GM21528 (cell line): ENCODE data around the gene RBM4.

Experiments used
- ATAC-seq: cut with Tn5 transposase; IDR thresholded peaks from one replicate; pipeline ENCODE4 v1.9.1; 2021; ENCODE audit warnings: mild to moderate bottlenecking, moderate library complexity; ENCODE audit not compliant: unreplicated experiment, low FRiP score

RBM4 gene

GRCh38 chr11:66649903-66650302, 11.4 kb downstream of the RBM4 start:
- no peak for ATAC-seq

DNA sequence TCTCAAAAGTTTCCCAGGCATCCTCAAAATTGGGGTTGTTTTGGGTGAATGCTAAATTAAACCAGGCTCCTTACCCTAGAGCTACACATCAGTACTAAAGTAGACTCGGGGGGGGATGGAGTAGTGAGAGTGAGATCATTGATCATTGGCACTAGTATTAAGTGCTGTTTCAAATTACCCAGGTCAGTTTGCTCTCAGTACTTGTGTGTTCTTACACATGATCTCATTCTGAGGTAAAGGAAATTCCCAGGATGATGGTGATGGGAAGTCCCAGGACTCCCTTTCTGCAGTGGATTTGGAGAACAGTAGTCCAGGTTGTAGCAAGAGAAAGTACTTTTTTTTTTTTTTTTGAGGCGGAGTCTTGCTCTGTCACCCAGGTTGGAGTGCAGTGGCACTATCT, 12.5 kb downstream of the RBM4 start:
- no peak for ATAC-seq

GRCh38 chr11:66652651-66653050, 14.1 kb downstream of the RBM4 start:
- no peak for ATAC-seq

DNA sequence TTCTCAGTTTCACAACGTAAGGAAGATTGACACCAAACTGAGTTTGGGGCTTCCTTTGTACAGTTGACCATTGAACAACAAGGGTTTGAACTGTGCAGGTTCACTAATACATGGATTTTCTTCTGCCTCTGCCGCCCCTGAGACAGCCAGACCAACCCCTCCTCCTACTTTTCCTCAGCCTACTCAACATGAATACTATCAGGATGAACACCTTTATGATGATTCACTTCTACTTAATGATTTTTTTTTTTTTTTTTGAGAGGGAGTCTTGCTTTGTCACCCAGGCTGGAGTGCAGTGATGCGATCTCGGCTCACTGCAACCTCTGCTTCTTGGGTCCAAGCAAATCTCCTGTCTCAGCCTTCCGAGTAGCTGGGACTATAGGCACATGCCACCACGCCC, 14.6 kb downstream of the RBM4 start:
- ATAC-seq: no peak

DNA sequence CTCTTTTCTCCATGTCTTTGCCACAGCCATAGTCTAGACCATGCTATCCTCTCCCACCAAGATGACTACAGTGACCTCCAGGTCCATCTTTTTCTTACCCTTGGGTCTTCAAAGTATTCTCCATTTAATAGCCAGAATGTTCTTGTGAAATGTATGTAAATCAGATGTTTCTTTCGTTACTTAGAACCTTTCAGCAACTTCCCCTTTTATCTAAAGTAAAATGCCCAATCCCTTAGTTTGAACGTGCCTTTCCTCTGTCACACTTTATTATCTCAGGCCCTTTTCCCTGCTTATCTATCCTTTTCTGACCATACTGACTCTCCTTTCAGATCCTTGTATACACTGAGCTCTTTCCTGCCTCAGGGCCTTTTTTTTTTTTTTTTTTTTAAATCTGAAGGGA, 21.3 kb downstream of the RBM4 start:
- no peak for ATAC-seq

- ATAC-seq: no peak
Observed at GRCh38 chr11:66663741-66664296, 25.3 kb downstream of the RBM4 start.

GRCh38 chr11:66665369-66665768, 26.9 kb downstream of the RBM4 start:
- no peak for ATAC-seq

- ATAC-seq: no peak
Observed at GRCh38 chr11:66670816-66671215, 32.3 kb downstream of the RBM4 start.

GRCh38 chr11:66674964-66675602, 36.6 kb downstream of the RBM4 start:
- no peak for ATAC-seq

- ATAC-seq: no peak
Observed at GRCh38 chr11:66676282-66676919, 37.9 kb downstream of the RBM4 start.

DNA sequence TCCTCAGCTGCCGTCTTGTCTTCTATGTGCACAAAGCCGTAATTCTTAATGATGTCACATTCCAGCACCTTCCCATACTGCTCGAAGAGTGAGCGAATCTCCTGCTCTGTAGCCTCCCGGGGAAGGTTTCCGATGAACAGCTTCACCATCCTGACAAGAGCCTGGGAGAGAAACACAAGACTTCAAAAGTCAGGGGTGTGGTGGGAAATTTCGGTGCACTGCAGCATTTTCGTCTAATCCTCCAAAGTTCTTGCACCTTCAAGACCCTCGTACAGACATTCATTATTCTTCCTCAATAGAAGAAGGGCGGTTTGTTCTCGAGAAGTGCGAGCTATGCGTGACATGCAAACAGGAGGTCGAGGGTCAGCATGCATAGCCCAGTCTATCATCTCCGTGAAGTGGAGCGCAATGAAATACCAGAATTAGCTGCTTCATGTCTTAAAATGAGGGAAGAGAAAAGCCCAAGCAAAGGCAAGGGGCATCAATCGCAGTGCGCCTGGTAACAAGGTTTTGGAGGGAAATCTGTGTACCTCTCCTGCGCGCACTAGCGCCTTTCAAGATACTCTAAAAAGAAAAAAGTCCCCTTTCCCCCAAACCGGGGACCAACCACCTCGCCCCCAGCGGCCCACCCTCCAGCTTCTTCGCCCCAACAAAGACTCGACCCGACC, 38.6 kb downstream of the RBM4 start:
- ATAC-seq: no peak

DNA sequence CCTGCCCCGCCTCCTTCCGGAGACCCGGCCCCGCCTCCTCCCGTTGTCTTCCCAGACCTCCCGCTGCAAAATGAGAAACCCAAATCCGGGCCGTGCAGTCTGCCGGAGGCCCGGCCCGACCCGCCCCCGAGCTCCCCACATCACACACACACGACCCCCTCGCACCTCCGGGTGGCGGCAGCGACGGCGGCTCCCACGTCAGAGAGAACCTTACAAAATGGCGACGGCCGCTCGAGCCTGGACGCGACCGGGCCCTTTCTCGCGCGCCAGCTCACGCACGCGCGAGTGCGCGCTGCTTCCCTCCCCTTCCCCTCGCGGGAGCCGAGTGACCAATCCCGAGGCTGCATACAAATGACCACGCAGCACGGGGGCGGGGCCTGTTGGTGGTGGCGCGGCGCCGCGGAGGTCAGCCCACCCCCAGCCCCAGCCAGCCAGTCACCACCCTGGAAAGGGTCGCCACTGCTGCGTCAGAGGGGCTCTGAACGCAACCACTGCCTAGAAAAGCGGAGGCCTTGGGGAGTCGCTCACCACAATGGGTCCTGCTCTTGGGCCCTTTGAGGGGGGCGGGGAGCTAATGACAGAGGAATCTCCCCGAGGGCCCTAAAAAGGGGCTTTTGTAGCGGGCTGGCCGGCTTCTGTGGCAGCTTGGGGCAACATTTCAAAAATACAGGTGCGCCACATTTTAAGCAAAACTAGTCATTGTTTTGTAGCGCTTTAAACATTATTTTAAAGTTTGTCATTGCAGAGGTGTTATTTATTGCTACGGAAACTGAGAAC, 39.3 kb downstream of the RBM4 start, which contains the start of gene RBM4B:
Gene RBM4B, minus strand, starts transcription at position 289 of the 777 bp plus-strand sequence. CDS start 808 bp downstream, outside the sequence.
- peak; percentile 80 for ATAC-seq

DNA sequence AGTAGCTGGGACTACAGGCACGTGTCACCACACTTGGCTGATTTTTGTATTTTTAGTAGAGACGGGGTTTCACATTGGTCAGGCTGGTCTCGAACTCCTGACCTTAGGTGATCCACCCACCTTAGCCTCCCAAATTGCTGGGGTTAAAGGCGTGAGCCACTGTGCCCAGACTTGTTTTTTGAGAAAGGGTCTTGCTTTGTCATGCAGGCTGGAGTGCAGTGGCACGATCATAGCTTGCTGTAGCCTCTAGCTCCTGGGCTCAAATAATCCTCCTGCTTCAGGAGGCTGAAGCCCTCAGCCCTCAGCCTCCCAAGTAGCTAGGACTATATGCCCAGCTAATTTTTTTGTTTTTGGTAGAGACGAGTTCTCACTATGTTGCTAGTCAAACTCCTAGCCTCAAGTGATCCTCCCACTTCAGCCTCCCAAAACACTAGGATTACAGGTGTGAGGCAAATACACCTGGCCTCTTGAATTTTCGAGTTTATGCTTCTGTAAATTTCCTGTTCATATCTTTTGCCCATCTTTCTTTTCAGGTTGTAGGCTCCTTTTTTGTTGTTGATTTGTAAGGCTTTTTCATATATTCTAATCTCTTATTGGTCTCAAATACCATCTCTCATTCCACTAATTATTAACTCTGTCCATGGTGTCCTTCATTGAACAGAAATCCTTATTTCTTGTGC, 42.6 kb downstream of the RBM4 start:
- ATAC-seq: no peak

- no peak for ATAC-seq
Observed at GRCh38 chr11:66683877-66684276, 45.4 kb downstream of the RBM4 start.

GRCh38 chr11:66684635-66685034, 46.1 kb downstream of the RBM4 start:
- no peak for ATAC-seq

DNA sequence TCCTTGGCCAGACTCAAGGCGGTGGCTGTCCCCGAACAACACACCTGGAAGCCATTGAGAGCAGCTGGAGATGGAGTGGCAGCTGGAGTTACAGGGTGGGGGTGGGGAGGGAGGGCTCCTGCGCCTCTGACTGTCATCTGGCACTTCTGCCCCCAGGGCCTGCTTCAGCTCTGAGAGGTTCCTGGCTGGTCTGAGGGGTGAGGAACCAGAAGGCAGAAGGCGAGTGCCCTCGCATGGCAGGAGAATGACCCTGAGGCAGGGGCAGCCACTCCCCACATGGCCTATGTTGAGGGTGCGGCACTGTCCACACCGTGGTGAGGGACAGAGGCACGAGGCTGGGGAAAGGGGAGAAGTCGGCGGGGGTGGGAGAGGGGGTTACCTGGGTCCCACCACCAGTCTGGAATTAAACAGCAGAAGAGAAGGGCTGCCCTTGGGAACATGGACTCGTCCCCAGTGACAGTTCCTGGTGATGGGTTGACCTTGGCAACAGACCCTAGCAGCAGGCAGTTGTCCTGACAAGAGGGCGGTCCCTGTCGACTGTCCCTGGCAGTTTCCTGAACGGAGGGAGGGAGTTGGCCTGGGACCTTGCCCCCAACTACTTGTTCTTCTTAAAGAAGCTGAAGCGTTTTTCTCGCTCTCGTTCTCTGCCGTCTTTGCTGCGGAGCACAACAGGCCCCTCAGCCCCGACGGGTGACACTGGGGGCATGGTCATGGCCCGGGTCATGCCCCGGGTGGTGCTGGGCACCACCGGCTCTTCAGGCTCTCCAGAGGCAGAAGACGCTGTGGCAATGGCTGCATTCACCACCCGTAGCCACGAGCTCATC, 47.0 kb downstream of the RBM4 start:
- no peak for ATAC-seq

GRCh38 chr11:66686100-66686785, 47.7 kb downstream of the RBM4 start:
- ATAC-seq: no peak

- ATAC-seq: no peak
Observed at GRCh38 chr11:66686801-66687750, 48.6 kb downstream of the RBM4 start.
